BE2C (cell line): ENCODE measurements around the gene INSC.

Source experiments
- DNase-seq: peaks from one replicate; pipeline ENCODE4 v3.0.0-alpha.2; 2020
- H3K27me3 ChIP-seq: fragments of 250-450 bp; sonication (Bioruptor Pico); 2 replicates; pipeline ENCODE4 v1.5.1; 2020; ENCODE audit warnings: mild to moderate bottlenecking
- H3K36me3 ChIP-seq: fragments of 250-450 bp; sonication (Bioruptor Pico); 2 replicates; pipeline ENCODE4 v1.5.1; 2020; ENCODE audit warnings: mild to moderate bottlenecking
- H3K4me1 ChIP-seq: fragments of 250-450 bp; sonication (Bioruptor Pico); 2 replicates; pipeline ENCODE4 v1.5.1; 2020
- H3K4me3 ChIP-seq: 2 replicates; pipeline ENCODE4 v1.5.1; 2011; ENCODE audit warnings: low read depth, low read length
- H3K9me3 ChIP-seq: fragments of 250-450 bp; sonication (Bioruptor Pico); 2 replicates; pipeline ENCODE4 v1.5.1; 2020
- CTCF ChIP-seq: IDR thresholded peaks from 2 replicates; pipeline ENCODE4 v1.5.1; 2012; ENCODE audit warnings: mild to moderate bottlenecking, low read depth, low read length

Gene INSC

DNA sequence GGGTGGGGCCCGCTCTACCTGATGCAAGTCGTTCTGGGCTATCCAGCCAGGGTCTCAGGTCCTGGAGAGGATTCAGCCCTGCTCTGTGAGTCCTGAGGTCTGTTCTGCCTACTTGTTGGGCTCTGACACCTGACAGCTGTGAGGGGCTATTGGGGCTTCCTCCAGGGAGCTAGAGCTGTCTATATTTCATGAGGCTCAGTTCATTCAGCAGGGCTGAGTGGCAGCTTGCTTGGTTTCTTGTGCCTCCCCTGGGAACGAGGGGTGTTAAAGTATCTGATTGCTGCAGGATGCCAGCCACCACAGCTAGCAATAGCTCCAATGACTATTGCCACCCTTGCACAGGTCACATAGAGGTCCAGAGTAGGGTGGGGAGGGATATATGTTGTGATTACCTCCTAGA is 26.7 kb downstream of the INSC start:
- no peak for DNase-seq
- Histone ChIP-seq H3K27me3 (no peaks in the 10 kb centered on the region), H3K9me3 (no peaks in the 10 kb centered on the region), H3K36me3 (no peaks in the 10 kb centered on the region), H3K4me3 (no peak overlapping the region), H3K4me1 (no peaks in the 10 kb centered on the region)
- no peak for TF ChIP-seq CTCF

DNA sequence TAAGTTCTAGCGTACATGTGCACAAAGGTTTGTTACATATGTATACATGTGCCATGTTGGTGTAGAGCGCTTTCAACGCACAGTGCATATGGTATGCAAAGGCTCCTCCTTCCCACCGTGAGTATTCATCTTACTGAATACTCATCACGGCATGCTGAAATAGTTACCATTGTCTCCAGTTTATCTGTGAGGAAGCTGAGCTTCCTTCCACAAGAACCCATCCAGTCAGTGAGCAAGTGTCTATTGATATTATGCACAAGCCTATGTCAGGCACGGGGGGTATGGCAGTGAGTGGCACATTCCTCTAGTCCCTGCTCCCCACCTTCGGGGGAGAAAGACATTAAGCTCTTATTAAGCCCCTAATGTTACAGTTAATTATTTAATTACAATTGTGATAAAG is 28.1 kb downstream of the INSC start:
- no peak for TF ChIP-seq CTCF
- H3K4me1 ChIP-seq = no peaks in the 10 kb centered on the region
- no peaks in the 10 kb centered on the region for H3K9me3 ChIP-seq
- no peak for DNase-seq
- no peaks in the 10 kb centered on the region for H3K36me3 ChIP-seq
- no peaks in the 10 kb centered on the region for H3K27me3 ChIP-seq
- H3K4me3 ChIP-seq = no peak overlapping the region

- no peak for TF ChIP-seq CTCF
- no peak for DNase-seq
- H3K4me3 ChIP-seq = no peak overlapping the region
- no peaks in the 10 kb centered on the region for H3K27me3 ChIP-seq
- no peaks in the 10 kb centered on the region for H3K9me3 ChIP-seq
- no peaks in the 10 kb centered on the region for H3K4me1 ChIP-seq
- H3K36me3 ChIP-seq = no peaks in the 10 kb centered on the region
These were observed 29.1 kb downstream of the INSC start for GRCh38 chr11:15143855-15144254.

DNA sequence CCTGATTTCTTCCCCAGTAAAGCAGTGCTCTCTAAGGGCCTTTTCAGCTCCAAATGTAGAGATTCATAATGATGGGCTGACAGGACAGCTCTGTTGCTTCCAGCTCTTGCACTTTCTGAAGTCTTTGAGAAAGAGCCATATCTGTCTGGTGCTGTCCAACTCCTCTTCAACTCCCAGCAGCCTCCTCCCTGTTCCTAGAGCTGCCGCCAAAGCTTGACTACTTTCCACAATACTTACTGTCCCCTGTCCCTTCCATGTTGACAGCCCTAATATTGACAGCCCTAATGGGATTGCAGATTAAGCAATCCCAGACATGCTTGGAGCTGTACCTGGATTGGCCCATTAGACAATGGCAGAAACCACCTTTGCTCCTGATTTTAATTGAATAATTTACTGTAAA is 29.6 kb downstream of the INSC start:
- Histone ChIP-seq H3K9me3 (no peaks in the 10 kb centered on the region), H3K4me1 (no peaks in the 10 kb centered on the region), H3K4me3 (no peak overlapping the region), H3K27me3 (no peaks in the 10 kb centered on the region), H3K36me3 (no peaks in the 10 kb centered on the region)
- no peak for TF ChIP-seq CTCF
- DNase-seq = no peak

DNA sequence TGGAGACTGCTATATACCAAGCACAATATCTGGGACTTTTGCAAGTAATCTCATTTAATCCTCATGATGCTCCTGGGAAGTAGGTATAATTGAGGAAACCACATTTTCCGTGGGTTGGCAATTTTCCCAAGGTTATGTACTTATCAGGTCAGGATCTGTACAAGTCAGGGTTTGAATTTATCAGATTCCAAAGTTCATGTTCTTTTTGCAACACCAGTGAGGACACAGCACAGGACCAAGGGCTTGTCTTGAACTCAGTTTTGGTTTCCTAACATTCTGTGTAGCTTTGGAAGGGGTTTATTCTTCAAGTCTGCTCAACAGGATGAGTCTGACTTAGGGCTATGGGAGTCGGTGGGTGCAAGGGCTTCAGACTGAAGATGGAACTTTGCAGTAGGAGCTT is 30.4 kb downstream of the INSC start:
- H3K4me1 ChIP-seq = no peaks in the 10 kb centered on the region
- no peaks in the 10 kb centered on the region for H3K9me3 ChIP-seq
- H3K36me3 ChIP-seq = no peaks in the 10 kb centered on the region
- no peak for TF ChIP-seq CTCF
- no peak overlapping the region for H3K4me3 ChIP-seq
- no peak for DNase-seq
- no peaks in the 10 kb centered on the region for H3K27me3 ChIP-seq

- TF ChIP-seq CTCF = no peak
- DNase-seq = no peak
- Histone ChIP-seq H3K4me1 (no peaks in the 10 kb centered on the region), H3K36me3 (no peaks in the 10 kb centered on the region), H3K9me3 (no peaks in the 10 kb centered on the region), H3K4me3 (no peak overlapping the region), H3K27me3 (no peaks in the 10 kb centered on the region)
These were observed 30.9 kb downstream of the INSC start for GRCh38 chr11:15145615-15146014.
